Activated CD4-positive, CD25-positive, alpha-beta regulatory T cell treated with anti-CD3 and anti-CD28 coated beads, Interleukin-2, amount 50 U/mL, for 16 hours (primary cell): ENCODE data around the gene E2F2.
"Not testable (repeated sequence)": the region's sequence is repeated elsewhere in the genome, so short reads cannot be mapped to it uniquely, and the experiment has no call there.

ENCODE experiments used
- DNase-seq: peaks from one replicate; pipeline ENCODE4 v3.0.0-alpha.2; 2020; ENCODE audit warnings: low read depth, low spot score

E2F2 gene

DNA sequence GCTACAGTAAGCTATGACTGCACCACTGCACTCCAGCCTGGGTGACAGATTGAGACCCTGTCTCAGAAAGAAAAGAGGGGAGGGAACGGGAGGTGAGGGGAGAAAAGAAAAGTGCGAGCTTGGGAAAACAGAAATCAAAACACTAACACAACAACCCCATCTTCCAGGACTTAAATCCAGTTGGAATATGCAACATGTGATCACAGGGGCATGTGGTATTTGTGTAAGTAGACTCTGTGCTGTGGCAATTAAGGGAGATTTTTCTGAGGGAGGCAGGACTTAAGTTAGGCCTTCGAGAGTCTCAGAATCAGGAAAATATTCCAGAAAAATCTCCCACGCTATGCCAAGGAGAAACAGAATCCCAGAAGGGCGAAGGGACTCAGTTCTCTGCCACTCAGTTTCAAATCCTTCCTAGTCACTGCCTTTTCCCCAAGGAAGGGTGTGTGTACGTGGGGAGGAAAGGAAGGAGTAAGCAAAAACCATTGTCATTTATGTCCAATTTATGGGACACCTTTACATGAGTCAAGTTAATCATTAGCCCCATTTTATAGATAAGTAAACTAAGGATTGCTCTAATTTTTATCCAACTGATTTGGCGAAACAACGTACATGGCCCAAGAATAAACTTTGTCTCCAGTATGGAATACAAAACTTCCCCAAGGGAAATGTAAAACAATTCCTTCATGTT lies 16.0 kb upstream of the E2F2 start:
- DNase-seq: no peak

GRCh38 chr1:23545851-23546250 lies 14.8 kb upstream of the E2F2 start:
- no peak for DNase-seq

GRCh38 chr1:23544444-23545389 lies 13.7 kb upstream of the E2F2 start:
- peak; percentile 42 for DNase-seq

DNA sequence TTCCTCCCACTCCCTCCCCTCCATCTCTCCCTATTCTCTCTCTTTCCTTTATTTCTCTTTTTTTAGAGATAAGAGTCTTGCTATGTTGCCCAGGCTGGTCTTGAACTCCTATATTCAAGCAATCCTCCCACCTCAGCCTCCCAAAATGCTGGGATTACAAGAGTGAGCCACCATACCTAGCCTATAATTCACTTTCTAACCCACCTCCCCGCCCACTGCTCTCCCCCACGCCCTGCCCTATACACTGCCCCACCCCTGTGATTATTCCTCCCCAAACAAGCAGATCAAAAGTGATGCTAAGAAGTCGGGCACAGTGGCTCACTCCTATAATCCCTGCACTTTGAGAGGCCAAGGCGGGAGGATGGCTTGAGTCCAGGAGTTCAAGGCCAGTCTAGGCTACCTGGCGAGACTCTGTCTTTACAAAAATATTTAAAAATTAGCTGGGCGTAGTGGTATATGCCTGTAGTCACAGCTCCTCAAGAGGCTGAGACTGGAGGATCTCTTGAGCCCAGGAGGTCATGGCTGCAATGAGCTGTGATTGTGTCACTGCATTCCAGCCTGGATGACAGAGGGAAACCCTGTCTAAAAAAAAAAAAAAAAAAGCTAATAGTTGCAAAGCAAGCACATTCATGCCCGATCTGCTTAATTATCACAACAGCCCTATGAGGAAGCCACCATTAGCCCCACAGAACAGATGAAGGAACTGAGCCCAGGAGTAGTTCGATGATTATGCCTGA lies 12.8 kb upstream of the E2F2 start:
- no peak for DNase-seq

DNA sequence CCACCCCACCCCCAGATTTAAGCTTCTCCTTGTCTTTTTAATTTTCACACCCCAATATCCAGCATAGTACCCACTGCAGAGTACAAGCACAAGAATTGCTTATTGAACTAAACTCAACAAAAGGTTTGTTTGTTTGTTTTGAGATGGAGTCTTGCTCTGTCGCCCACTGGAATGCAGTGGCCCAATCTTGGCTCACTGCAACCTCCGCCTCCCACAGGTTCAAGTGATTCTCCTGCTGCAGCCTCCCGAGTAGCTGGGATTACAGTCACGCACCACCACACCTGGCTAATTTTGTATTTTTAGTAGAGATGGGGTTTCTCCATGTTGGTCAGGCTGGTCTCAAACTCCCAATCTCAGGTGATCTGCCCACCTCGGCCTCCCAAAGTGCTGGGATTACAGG lies 11.9 kb upstream of the E2F2 start:
- DNase-seq: not testable (repeated sequence)

GRCh38 chr1:23539698-23540266 lies 8.7 kb upstream of the E2F2 start:
- DNase-seq: peak; percentile 85

GRCh38 chr1:23537296-23537973 lies 6.4 kb upstream of the E2F2 start:
- no peak for DNase-seq

- DNase-seq: no peak
These were observed 2.4 kb upstream of the E2F2 start for GRCh38 chr1:23533246-23534023.

GRCh38 chr1:23531562-23532094 lies 595 bp upstream of the E2F2 start:
- no peak for DNase-seq

GRCh38 chr1:23530087-23530746 lies 816 bp downstream of the E2F2 start:
- DNase-seq: no peak

DNA sequence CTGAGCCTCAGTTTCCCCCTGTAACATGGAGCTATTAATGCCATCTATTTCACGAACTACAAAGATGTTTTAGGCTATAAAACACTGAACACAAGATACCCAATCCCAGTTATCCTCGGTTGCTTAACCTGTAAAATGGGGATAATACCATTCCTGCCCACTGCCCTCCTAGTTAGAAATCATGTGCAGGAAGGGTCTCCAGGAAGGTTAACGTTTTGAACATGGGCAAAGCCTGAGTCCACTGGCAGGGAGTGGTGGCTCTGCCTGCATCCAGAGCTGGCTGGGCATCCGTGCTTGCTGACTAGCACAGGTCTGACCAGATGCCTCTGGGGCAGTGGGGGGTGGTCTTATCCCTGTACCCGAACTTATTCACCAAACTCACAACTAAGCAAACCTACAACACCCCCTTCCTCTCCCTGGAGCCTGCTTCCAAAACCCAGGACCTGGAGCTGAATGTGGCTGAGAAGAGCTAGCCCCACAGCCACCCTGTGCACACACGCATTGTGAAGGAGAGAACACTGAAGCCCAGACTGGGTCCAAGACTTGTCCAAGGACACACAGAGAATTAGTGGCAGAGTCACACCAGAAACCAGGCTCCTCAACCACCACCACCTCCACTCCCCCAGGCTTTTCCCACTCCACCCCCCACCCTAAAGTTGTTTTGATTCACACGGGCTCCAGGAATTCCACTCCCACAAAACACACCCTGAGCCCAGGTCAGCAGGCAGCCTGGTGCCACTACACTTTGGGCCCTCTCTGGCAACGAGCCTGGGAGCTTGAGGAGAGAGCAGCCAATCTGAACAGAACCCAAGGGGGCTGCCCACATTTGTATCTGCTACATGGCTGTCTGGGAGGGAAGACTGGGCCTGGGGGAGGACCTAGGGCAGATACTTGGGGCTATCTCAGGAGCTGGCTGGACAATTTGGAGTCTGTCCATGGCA lies 1.6 kb downstream of the E2F2 start:
- DNase-seq: no peak

- peak; percentile 47 for DNase-seq
These were observed 2.6 kb downstream of the E2F2 start for GRCh38 chr1:23528250-23528978.

GRCh38 chr1:23527900-23528249 lies 3.2 kb downstream of the E2F2 start:
- DNase-seq: no peak

DNA sequence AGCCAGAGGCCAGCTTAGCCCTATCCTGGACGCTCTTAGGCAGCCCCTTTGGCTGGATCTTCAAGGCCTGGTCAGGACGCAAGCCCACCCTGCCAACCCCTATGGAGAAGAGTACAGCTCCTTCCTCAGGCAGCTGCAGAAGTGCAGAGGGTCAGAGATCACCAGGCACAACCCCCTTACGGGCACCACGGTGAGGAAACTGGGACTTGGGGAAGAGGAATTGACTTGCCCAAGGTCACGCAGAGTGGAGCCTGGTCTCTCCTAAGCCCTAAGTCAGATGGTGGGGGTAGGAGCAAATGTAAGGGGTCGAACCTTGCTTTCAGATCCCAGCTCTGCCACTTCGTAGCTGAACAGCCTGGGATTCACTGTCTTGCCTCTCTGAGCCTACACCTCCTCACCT lies 3.7 kb downstream of the E2F2 start:
- no peak for DNase-seq

GRCh38 chr1:23526329-23527041 lies 4.5 kb downstream of the E2F2 start:
- DNase-seq: no peak

GRCh38 chr1:23525558-23526250 lies 5.3 kb downstream of the E2F2 start:
- DNase-seq: no peak
